Measurements from ENCODE around the gene SGTA.

DNA sequence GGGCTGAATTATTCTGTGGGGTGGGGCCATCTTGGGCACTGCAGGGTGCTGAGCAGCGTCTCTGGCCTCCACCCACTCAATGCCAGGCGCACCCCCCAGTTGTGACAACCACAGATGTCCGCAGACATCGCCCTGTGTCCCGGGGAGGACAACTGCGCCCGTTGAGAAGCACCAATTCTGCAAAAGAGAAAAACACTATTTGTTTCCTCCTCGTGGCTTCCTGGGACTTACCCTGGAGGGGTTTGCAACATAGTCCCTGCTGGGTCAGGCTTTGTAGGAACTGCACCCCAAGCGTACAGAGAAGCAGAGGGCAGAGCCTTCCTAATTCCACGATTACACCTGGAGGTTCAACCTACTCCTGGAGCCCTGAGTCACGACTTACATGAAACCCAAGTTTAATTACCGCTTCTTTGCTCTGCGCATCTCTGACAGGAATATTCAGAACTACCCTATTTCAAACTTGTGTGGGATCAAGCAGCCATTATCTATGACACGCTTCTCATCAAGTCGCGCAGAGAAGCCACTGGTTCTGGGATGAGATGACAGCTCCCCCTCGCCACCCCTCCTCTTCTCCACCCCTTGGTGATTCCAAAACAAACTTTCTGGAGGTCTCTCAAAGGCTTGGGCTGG, 32.1 kb downstream of the SGTA start:
- no peak for TF ChIP-seq POLR2A (IDR thresholded peaks at IDR 0.05)
- TF ChIP-seq, protein P1, sequence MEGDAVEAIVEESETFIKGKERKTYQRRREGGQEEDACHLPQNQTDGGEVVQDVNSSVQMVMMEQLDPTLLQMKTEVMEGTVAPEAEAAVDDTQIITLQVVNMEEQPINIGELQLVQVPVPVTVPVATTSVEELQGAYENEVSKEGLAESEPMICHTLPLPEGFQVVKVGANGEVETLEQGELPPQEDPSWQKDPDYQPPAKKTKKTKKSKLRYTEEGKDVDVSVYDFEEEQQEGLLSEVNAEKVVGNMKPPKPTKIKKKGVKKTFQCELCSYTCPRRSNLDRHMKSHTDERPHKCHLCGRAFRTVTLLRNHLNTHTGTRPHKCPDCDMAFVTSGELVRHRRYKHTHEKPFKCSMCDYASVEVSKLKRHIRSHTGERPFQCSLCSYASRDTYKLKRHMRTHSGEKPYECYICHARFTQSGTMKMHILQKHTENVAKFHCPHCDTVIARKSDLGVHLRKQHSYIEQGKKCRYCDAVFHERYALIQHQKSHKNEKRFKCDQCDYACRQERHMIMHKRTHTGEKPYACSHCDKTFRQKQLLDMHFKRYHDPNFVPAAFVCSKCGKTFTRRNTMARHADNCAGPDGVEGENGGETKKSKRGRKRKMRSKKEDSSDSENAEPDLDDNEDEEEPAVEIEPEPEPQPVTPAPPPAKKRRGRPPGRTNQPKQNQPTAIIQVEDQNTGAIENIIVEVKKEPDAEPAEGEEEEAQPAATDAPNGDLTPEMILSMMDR (IDR thresholded peaks at IDR 0.05), result no peak
